Activated T-cell treated with anti-CD3 and anti-CD28 coated beads for 24 hours (primary cell): ENCODE results near the gene SLC39A3.

ENCODE experiments used
- DNase-seq: peaks from one replicate; pipeline ENCODE4 v3.0.0-alpha.2; 2020; ENCODE audit warnings: low read depth

The SLC39A3 gene

DNA sequence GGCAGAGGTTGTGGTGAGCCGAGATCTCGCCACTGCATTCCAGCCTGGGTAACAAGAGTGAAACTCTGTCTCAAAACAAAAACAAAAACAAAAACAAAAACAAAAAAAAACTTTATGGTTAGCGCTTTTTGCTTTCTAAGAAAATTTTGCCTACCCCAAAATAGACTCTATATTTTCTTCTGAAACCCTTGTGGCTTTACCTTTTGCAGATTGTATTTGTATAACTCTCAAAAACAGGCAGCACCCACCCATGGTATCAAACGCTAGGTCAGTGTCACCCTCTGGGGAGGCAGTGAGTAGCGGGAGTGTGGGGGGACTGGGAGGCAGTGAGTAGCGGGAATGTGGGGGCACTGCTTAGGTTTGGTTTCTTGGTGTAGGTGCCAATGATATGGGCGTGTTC, 7.5 kb upstream of the SLC39A3 start:
- no peak for DNase-seq

GRCh38 chr19:2744113-2744512, 4.3 kb upstream of the SLC39A3 start:
- DNase-seq = no peak

DNA sequence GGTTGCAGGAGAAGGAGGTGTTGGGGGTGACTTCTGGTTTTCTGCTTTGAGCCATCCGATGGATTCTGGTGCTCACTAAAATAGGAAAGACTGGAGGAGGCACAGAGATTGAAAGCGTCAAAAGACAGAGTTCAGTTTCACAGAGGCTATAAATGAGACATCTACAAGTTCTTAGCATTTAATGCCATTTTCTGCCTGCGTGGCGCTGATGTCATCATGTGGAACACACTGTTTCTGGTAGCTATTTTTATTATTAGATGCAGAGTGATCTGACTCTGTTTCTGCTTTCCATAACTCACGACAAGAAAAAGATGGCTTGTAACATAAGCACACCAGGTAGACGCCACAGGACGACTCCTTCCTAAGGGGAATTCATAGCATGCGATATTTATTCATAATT, 3.3 kb upstream of the SLC39A3 start:
- DNase-seq = no peak

GRCh38 chr19:2740314-2740656, 468 bp upstream of the SLC39A3 start:
- DNase-seq = no peak

DNA sequence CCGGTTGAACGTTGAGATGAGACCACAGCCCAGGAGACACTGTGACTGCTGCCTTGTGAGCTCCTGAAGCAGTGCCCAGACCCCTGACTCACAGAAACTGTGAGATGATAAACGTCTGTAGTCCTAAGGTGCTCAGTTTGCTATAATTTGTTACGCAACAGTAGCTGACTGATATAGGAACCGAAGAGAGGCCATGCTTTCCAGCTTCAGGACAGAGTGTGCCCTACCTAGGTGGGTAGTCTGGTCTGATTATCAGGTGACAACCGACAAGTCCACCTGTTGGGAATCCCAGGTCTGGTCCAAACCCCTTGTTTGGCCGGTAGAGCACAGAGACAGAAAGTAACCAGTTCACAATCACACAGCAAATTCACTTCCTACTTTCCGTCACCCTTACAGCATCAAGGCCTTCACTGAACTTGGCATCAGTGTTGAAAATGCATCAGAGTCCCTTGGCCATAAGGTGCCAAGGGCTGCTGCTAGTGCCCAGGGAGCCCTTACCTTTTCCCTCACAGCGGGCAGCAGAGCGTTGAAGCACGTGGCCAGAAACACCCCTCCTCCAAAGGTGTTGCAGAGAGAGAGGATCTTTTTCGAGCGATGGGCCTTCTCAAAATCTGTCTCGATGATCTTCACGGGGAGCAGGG, 3.1 kb downstream of the SLC39A3 start:
- DNase-seq = no peak

GRCh38 chr19:2735374-2735773, 4.4 kb downstream of the SLC39A3 start:
- no peak for DNase-seq

DNA sequence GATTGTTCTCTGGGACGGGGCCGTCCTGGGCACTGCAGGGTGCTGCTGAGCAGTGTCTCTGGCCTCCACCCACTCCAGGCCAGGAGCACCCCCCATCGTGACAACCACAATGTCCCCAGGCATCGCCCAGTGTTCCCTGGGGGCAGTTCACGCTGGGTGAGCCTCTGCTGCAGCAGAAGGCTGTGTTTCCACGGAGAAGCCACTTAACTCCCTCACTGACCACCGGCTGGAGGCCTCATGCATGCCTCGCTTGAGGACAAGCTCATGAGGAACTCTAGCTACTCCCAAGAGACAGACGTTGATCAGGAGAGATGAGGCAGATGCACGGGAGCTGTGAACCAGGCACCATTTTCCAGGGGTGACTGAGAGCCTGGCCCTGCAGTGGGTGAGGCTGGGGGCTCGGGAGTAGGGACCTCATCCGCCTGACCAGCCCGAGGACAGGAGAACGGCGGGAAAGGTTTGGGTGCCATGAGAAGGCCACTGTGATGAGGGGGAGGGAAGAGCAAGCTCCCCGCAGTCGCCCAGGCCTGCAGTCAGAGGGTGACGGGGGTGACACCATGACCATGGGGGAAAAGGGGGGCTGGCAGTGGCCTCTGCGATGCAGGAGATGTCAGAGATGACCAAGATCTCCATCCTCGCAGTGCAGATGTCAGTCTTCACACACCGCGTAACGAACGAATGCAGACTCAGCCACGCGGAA, 5.1 kb downstream of the SLC39A3 start:
- DNase-seq = no peak

DNA sequence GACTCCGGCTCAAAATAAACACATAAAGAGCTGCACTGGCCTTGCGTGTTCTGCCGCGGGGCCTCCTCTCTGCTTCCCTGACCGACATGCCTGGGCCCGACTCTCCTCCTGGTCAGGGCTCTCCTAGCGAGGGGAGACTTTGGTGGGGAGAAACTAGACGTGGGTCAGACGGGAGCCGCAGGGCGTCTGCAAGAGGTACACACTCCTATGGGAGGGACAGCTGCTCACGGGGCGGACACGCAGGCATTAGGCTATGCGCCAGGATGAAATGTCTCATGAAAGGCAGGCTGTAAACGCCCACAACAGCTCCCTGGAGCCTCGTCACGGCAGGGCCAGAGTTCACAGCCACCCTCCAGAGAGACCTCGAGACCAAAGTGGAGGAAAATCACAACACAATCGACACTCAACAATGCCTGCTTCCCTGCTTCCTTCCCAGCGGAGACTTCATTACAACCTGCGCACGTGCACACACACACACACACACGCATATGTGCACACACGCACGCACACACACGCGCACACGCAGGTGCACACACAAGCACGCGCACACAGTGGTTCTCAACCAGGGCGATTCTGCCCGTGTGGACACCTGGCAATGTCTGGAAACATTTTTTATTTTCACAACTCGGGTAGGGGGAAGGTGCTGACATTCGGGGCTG, 5.8 kb downstream of the SLC39A3 start:
- no peak for DNase-seq

GRCh38 chr19:2732883-2733282, 6.9 kb downstream of the SLC39A3 start:
- DNase-seq = no peak

DNA sequence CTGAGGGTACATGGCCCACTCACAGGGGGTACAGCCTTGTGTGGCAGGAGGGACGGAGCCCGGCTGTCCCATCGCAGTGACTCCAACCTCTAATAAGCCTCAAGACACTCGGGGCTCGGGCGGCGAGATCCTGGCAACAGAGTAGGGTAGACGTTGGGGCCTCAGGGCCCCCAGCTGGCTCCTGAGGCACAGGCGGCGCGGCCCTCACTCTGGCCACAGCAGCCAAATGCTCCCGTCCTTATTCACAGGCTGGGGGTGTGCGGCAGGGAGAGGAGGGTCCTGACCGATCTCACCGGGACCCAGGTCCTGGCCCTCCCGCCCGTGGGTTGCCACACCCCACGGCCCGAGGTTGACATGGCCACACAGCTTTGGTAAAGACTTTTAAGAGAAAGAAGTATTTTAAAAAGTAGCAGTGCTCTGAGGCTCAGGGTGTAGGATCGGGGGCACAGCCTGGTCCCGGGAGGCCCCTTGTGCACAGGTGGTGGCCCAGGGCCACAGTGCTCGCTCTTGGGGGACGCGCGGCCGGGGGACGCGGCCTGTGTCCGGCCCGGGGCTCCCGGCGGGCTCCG, 7.6 kb downstream of the SLC39A3 start:
- DNase-seq = no peak

DNA sequence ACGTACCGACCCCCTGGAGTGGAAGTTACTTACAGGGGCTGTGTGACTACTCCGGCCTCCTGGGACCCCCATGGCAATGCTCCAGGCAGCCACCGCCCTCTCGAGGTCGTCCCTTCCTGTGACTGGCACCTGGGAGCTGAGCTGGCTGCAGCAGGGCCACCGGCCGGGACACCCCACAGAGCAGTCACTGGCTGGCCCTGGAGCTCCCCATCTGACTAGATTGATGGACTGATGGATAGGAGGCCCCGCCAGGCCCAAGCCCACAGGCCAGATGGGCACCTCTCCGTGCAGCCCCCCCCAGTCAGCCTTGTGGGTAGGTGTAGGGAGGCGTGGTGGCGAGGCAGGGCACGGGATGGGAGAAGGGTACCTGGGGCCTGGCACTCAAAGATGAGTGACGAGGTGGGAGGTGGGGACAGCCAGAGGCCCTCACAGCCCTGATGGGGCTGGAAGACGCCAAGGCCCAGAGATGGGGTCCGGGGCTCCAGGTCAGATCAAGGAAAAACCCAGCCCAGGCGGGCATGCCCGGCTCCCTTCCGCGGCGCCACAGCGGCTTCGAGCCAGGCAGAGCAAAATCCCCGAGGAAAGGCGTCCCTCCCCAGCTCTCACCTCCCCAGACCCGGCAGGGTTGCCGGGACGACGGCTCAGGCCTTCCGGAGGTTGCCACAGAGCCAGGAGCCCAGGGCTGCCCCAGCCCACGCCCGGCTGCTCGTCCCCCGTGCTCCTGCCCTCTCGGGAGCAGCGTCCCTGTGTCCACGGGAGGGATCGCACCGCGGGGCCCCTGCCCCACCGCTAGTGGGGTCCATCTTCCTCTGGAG, 8.4 kb downstream of the SLC39A3 start:
- DNase-seq = no peak

DNA sequence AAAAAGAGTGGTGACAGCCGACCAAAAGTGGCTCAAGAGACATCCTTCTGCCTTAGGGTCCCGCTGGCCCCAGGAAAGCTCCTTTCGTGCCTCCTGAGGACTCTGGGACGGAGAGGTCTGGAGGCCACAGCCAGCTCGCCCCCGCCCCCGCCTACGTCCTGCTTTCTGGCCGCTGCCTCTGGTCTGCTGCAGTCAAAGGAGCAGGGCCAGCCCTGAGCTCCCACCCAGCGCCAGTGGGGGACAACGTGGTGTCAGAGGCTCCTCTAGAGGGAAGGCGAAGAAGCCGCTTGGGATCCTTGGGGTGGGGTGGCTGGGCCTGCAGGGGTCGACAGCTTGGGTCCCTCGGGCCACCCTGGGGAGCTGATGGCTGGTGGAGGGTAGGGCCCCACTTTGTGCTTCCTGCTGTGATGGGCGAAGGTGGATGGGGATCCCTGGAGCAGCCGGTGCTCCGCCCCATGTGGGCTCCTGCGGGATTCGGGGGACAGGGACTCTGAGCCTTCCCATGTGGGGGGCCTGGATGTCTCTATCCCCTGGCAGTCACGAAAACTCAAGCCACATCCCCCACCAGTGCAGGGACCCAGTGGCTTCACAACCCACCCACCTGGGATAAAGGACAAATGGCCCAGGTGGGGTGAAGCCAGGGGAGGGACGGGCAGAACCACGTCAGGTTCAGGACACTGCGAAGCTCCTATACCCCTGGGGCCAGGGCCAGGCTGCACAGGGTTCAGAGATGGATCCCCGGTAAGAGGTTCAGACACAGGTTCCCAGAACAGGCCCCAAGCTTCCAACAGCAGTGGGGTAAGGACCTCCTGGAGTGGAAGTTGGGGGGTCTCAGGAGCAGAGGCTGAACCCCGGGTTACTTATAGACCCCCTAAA, 9.6 kb downstream of the SLC39A3 start:
- DNase-seq = no peak

DNA sequence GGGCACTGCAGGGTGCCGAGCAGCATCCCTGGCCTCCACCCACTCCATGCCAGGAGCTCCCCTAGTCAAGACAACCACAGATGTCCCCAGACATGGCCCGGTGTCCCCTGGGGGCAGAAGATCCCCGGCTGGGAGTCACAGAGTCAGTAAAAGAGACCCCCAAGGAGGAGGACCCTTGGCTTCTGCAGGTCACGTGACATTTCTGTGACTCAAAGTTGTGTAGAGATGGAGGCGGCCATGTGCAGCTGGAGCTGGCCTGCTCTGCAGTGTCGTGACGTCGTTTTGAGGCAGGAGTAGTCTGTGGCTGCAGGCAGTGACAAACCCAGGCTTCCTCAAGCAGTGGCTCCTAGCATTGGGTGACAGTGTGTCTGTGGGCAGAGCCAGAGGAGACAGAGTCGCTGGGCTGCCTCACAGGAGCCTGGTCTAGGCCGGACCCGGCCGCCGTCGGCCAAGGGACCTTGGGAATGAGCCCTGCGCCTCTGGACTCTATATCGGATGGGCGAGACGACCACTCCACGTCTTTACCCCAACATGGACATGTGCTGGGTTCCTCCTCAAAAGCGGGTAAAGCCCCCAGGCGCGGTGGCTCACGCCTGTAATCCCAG, 10.9 kb downstream of the SLC39A3 start:
- DNase-seq = no peak

DNA sequence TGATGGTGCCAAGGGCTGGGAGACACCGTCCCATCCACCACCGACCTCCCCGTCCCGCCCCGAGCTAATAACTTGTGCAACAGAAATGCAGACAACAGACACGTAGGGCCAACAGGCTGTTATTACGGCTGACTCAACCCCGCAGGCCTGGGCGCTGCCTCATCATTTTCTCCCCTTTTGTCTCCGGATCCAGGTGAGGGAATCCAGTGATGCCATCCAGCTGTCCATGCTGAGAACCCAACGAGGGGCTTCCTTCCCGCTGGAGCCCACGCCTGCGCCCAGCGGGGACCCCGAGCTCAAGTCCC, 12.2 kb downstream of the SLC39A3 start:
- no peak for DNase-seq

- no peak for DNase-seq
Observed at GRCh38 chr19:2726904-2727639, 12.7 kb downstream of the SLC39A3 start.

GRCh38 chr19:2726160-2726855, 13.5 kb downstream of the SLC39A3 start:
- no peak for DNase-seq

DNA sequence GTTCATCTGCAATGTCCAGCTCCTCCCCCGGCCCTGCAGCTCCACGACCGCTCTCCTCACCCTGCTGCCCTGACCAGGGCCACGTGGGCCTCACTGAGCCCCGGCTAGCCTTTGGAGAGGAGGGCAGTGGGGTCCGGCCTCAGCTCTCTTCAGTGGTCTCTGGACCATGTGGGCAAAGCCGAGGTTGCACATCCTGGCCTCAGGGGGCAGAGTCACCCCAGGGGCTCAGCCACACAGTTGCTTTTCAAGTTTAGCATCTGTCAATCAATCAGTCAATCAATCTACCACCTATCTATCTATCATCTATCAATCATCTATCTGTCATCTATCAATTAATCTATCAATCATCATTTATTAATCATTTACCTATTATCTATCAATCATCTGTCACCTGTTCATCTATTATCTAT, 15.7 kb downstream of the SLC39A3 start:
- DNase-seq = no peak

DNA sequence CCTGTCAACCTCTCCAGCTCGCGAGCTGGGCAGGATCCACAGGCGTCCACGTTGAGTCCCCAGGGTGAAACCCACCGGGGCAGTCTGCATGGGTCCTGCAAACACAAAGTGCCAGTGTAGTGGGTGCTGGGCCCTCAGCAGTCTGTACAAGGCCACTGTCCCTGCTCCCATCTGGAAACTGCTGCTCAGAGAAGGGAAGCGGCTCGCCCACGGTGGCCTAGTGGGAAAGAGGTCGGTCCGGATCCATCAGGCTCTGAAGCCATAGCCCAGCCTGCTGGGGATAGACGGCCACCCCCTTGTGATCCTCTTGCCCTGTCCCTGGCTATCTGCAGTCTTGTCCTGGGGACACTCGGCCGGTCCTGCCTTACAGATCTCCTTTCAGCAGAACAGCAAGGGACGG, 16.1 kb downstream of the SLC39A3 start:
- DNase-seq = no peak

DNA sequence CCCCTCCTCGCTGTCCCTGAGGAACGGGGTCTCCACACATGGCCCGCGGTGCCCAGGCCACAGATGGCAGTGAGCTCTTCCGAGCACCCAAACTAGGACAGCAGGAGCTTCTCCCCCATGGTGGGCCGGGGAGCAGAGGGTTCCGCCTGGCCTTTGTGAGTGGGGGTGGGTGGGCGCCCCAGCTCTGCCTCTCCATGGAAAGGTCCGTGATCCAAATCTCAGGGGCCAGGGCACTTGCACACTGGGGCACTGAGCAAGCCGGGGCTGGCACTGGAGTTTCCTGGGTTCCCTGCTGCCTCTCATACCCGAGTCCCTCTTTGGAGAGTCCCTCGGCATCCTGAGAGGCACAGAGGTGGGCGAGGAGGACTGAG, 16.5 kb downstream of the SLC39A3 start:
- DNase-seq = no peak
